Activated naive CD4-positive, alpha-beta T cell treated with anti-CD3 and anti-CD28 coated beads, Interleukin-2, amount 50 U/mL, for 24 hours (primary cell): ENCODE results near the gene RRH.
"Not testable (repeated sequence)": the region's sequence is repeated elsewhere in the genome, so short reads cannot be mapped to it uniquely, and the experiment has no call there.

ENCODE experiments used
- H3K27ac Mint-ChIP-seq: one replicate; pipeline ENCODE4 v1.8.0; 2021; ENCODE audit warnings: mild to moderate bottlenecking, mixed read lengths
- H3K27me3 Mint-ChIP-seq: one replicate; pipeline ENCODE4 v1.8.0; 2021; ENCODE audit warnings: mixed read lengths
- H3K36me3 Mint-ChIP-seq: one replicate; pipeline ENCODE4 v1.8.0; 2021; ENCODE audit warnings: mixed read lengths
- H3K4me1 Mint-ChIP-seq: one replicate; pipeline ENCODE4 v1.8.0; 2021; ENCODE audit warnings: mixed read lengths
- H3K4me3 Mint-ChIP-seq: one replicate; pipeline ENCODE4 v1.8.0; 2021; ENCODE audit warnings: mild to moderate bottlenecking, mixed read lengths
- H3K9me3 Mint-ChIP-seq: one replicate; pipeline ENCODE4 v1.8.0; 2021; ENCODE audit warnings: mixed read lengths

Gene RRH, protein sequence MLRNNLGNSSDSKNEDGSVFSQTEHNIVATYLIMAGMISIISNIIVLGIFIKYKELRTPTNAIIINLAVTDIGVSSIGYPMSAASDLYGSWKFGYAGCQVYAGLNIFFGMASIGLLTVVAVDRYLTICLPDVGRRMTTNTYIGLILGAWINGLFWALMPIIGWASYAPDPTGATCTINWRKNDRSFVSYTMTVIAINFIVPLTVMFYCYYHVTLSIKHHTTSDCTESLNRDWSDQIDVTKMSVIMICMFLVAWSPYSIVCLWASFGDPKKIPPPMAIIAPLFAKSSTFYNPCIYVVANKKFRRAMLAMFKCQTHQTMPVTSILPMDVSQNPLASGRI

DNA sequence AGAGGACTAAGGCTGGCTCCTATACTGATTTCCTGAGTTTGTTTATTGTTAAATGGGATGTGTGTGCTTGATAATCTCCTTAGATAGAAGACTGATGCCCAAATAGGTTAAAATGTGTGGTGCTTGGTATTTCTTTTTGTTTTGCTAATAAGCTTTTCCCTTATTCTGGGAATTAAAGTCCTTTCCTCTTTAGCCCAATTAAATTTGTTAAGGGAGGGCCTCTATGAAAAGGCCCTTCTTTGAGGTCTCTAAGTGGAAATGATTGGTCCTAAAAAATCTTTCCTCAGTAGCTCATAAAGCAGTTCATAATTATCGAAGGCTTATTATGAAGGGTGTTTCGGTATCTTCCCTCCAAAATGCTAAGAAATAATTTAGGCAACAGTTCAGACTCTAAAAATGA lies at the start of gene RRH:
TSS of gene RRH (plus strand) at position 301 of the 400 bp plus-strand sequence. CDS start at position 357, 56 bp downstream.
- Mint-ChIP-seq H3K27me3 (no peaks in the 10 kb centered on the region), H3K27ac (no peak within 1 kb of the TSS), H3K4me1 (no peaks in the 10 kb centered on the region), H3K4me3 (no peak within 1 kb of the TSS), H3K36me3 (peaks cover 6% of the 10 kb centered on the region), H3K9me3 (no peaks in the 10 kb centered on the region)

DNA sequence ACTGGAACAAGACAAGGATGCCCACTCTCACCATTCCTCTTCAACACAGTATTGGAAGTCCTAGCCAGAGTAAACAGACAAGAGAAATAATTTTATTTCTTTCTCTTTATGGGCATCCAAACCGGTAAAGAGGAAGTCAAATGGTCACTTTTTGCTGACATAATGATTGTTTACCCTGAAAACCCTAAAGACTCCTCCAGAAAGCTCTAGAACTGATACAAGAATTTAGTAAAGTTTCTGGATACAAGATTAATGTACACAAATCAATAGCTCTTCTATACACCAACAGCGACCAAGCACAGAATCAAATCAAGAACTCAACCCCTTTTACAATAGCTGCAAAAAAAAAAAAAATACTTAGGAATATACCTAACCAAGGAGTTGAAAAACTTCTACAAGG lies 45.7 kb upstream of the RRH start:
- not testable (repeated sequence) for H3K27me3 Mint-ChIP-seq, H3K4me3 Mint-ChIP-seq, H3K9me3 Mint-ChIP-seq, H3K4me1 Mint-ChIP-seq, H3K27ac Mint-ChIP-seq, H3K36me3 Mint-ChIP-seq

DNA sequence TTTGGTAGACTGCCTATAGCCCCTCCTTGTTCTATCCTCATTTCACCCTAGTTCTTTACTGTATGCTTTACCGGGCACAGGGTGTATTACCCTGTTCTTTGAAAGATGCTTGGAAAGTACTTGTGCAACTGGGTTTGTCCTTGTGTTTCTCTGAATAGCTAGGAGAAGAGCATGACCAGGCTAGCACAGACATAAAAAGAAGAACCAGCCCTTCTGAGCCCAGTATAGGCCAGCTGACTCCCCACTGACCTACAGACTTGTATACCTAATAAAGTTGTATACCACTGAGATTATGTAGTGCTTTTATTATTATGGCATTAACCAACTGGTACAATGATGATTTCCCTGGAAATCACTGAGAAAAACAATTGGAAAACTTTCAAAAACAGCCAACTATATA lies 40.9 kb upstream of the RRH start:
- no peak overlapping the region for H3K4me3 Mint-ChIP-seq
- no peaks in the 10 kb centered on the region for H3K36me3 Mint-ChIP-seq
- H3K4me1 Mint-ChIP-seq: no peaks in the 10 kb centered on the region
- H3K27me3 Mint-ChIP-seq: no peaks in the 10 kb centered on the region
- no peak overlapping the region for H3K27ac Mint-ChIP-seq
- H3K9me3 Mint-ChIP-seq: no peaks in the 10 kb centered on the region

DNA sequence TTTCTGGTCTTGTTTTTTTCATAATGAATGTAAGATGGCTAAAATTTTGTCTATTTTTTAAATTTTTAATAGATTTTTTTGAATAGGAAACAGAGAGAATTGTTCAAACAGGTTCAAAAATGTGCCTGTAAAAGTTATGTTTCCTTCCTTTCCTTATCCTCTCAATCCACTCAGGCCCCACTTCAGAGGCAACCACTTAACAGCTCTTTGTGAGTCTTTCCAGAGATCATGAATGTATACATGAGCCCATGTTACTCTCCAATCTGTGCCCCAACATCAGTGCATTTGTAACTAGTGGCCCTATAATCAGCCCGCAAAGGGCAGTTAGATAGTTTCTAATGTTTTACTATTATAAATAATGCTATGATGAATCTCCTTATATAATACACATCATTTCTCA lies 40.0 kb upstream of the RRH start:
- Mint-ChIP-seq H3K27ac (no peak overlapping the region), H3K4me1 (no peaks in the 10 kb centered on the region), H3K4me3 (no peak overlapping the region), H3K36me3 (no peaks in the 10 kb centered on the region), H3K9me3 (no peaks in the 10 kb centered on the region), H3K27me3 (no peaks in the 10 kb centered on the region)

DNA sequence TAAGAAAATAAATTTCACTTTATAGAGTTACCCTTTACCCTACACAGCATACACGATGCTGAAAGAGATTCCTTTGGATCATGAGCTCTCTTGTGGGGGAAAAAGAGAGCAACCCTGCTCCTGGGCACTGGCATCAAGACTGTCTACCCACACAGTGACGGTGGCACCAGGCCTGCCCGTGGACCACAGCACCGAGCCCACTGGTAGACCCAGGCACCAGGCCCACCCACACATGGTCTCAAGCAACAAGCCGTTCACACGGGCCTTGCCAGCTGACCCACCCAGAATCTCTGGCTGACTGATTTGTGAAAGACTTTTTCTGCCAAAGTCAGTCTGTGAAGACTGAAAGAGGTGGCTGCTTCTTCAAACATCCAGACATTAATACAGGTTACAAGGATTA lies 32.7 kb upstream of the RRH start:
- H3K36me3 Mint-ChIP-seq: peaks cover 7% of the 10 kb centered on the region
- no peak overlapping the region for H3K4me3 Mint-ChIP-seq
- H3K9me3 Mint-ChIP-seq: peaks cover 12% of the 10 kb centered on the region

DNA sequence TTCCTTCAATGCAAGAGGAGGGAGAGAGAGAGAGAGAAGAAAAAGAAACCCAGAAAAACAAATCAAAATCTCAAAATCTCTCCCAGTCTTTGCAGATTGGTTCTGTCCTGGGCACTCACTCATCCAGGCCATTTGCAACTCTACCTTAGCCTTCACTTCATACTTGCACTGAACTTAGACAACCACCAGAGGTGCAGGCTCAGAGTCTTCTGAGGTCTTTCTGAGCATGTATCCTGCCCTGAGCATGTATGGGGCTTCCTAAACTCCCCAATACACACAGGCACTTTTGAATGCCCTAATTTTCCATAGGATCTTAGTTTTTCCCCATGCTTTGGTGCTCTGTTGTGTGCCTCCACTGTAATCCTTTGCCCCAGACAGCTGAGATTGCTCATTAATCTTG lies 28.9 kb upstream of the RRH start:
- no peak overlapping the region for H3K4me3 Mint-ChIP-seq
- peaks cover 3% of the 10 kb centered on the region for H3K27me3 Mint-ChIP-seq
- peaks cover 7% of the 10 kb centered on the region for H3K36me3 Mint-ChIP-seq
- H3K27ac Mint-ChIP-seq: no peak overlapping the region
- H3K9me3 Mint-ChIP-seq: peaks cover 12% of the 10 kb centered on the region
- H3K4me1 Mint-ChIP-seq: no peaks in the 10 kb centered on the region

More for the DNA sequence above, 32.7 kb upstream of the RRH start:
- Mint-ChIP-seq H3K27ac (no peak overlapping the region), H3K27me3 (peaks cover 3% of the 10 kb centered on the region), H3K4me1 (no peaks in the 10 kb centered on the region)

DNA sequence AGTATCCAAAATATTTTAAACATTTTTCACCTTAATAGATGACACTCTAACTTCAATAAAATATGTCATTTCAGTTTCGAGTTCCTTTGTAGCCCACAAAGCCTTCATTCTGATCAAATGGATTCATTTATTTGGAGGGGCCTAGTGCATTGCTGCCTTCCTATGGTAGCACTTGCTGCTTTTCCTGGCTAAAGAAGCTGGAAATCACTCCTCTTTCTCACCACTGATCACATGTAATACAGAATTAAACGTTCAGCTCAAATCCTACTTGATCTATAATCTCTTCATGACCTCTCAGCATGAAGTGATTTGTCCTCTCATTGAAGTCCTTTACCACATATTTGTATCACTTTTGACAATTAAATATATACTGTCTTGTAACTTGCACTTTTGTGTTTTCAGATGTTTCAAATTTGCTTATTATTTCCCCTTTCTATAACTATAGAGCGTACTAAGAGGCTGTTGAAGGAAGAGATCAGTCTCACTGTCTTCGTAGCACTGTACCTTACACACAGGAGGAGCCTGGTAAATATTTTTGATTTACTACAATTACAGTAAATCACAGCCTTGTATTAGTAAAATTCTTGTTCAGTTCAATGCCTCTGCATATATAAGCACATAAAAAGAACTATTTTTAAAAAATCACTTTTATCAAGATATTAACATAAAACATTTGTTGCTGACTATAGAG lies 26.5 kb upstream of the RRH start:
- Mint-ChIP-seq H3K4me1 (no peaks in the 10 kb centered on the region), H3K4me3 (no peak overlapping the region), H3K36me3 (no peaks in the 10 kb centered on the region), H3K27me3 (peaks cover 3% of the 10 kb centered on the region), H3K27ac (no peak overlapping the region), H3K9me3 (no peaks in the 10 kb centered on the region)

DNA sequence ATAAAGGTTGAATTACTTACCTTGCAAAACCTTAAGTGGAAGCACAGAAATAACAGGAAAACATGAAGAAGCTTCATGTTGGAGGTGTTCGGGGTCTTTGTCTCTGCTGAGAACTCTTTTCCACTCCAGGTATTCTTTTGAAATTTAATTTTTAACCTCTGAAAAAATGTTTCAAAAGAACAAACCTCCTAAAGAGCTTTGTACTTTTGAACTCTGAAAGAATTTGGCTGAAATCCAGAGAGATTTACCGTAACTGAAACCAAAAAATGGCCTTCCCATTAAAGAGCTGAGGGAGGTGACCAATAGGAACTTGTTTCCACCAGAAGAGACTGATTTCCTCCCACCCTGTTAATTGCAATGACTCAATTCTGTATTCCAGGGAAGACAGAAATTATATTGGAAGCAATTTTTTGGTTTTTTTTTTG lies 25.9 kb upstream of the RRH start, which contains the start of gene CFI:
TSS of gene CFI (minus strand) at position 105 of the 425 bp plus-strand sequence. CDS start at position 77, 28 bp downstream.
- Mint-ChIP-seq H3K9me3 (no peaks in the 10 kb centered on the region), H3K4me1 (no peaks in the 10 kb centered on the region), H3K36me3 (no peaks in the 10 kb centered on the region), H3K4me3 (no peak within 1 kb of the TSS), H3K27me3 (peaks cover 3% of the 10 kb centered on the region), H3K27ac (no peak within 1 kb of the TSS)

DNA sequence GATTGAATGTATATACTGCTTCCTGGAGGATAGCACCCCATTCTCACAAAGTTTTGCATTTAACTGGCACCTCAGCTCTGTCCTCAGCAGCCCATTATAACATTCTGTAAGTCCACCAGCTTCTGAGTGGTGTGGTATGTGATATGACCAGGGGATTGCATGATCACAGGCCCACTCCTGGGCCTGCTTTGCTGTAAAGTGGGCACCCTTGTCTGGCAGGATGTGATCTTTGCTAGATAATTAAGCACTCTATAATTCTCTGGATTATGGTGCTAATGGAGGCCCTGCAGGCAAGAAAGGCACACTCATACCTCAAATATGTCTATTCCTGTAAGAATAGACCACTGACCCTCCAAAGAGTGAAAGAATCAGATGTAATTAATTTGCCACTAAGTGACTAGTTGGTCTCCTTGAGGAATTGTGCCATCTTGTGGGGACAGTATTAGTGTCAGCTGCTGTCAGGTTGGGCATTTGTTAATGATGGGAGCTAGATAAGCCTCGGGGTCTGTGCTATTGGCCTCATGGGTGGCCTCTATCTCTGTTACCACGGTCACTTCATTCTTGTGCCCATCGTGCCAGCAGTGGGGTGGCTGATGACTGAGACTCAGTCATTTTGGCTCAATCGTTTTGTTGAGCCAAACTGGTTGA lies 23.7 kb upstream of the RRH start:
- Mint-ChIP-seq H3K9me3 (no peaks in the 10 kb centered on the region), H3K27ac (no peak overlapping the region), H3K27me3 (peaks cover 7% of the 10 kb centered on the region), H3K36me3 (no peaks in the 10 kb centered on the region), H3K4me1 (no peaks in the 10 kb centered on the region), H3K4me3 (no peak overlapping the region)

DNA sequence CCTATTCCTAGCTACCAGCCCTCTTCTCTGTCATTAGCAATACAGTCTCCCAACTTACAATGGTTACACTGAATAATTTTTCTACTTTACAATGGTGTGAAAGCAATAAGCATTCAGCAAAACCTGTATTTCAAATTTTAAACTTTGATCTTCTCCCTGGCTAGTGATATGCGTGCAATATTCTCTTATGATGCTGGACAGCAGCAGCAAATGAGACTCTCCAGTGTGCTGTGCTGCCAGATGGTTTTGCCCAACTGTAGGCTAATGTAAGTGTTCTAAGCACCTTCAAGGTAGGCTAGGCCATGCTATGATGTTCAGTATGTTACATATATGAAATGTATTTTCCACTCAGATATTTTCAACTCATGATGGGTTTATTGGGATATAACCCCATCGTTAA lies 18.1 kb upstream of the RRH start:
- Mint-ChIP-seq H3K4me1 (peaks cover 2% of the 10 kb centered on the region), H3K9me3 (no peaks in the 10 kb centered on the region), H3K4me3 (no peak overlapping the region), H3K36me3 (no peaks in the 10 kb centered on the region), H3K27ac (no peak overlapping the region), H3K27me3 (peaks cover 7% of the 10 kb centered on the region)

DNA sequence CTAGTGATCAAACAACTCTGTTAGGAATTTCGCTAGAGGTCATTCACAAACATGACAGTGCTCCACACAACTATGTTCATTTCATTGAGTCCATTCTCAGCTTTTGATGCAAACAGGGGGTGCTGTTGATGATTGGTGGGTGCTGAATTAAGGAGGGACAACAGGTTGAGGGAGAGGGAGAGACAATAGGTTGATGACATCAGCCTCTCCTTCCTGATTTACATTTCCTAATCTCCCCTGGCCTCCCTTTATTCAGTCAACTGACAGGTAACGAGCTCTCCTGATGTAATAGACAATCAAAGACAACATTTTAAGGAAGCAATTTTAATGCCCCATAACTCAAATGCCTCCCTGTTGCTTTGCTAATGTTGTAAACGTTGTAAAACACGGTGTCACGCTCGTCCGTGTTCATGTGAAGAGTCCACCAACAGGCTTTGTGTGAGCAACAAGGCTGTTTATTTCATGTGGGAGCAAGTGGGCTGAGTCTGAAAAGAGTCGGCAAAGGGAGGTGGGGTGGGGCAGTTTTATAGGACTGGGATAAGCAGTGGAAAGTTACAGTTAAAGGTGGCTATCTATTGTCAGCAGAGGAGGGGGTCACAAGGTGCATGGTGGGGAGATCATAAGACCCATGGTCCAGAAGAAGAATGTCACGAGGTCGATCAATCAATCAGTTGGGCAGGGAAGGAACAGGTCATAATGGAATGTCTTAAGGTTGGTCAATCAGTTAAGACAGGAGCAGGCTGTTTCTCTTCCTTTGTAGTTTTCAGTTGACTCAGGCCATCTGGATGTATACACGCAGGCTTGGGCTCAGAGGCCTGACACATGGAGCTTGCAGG lies 17.0 kb upstream of the RRH start:
- Mint-ChIP-seq H3K9me3 (no peaks in the 10 kb centered on the region), H3K4me3 (no peak overlapping the region), H3K36me3 (peaks cover 4% of the 10 kb centered on the region), H3K4me1 (peaks cover 6% of the 10 kb centered on the region), H3K27ac (no peak overlapping the region), H3K27me3 (peaks cover 5% of the 10 kb centered on the region)

DNA sequence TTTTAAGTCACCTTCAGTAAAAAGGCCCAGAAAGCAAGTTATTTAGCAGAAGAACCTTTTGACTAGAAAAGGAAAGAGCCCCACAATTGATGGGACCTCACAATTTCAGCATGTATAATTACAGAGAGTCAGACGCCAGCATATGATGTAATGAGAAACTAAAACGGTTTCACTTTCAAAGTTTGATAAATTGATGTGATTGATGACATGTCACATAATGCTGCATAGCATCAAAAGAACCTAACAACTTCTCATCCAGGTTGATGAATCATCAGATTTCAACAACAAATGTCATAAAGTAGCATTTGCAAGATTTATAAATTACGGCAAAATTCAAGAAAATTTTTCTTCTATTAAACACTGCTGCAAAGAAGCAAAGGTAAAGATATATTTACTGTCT lies 16.1 kb upstream of the RRH start:
- no peaks in the 10 kb centered on the region for H3K9me3 Mint-ChIP-seq
- H3K27me3 Mint-ChIP-seq: peaks cover 4% of the 10 kb centered on the region
- no peak overlapping the region for H3K27ac Mint-ChIP-seq
- H3K36me3 Mint-ChIP-seq: peaks cover 9% of the 10 kb centered on the region
- H3K4me1 Mint-ChIP-seq: peaks cover 16% of the 10 kb centered on the region
- H3K4me3 Mint-ChIP-seq: no peak overlapping the region

DNA sequence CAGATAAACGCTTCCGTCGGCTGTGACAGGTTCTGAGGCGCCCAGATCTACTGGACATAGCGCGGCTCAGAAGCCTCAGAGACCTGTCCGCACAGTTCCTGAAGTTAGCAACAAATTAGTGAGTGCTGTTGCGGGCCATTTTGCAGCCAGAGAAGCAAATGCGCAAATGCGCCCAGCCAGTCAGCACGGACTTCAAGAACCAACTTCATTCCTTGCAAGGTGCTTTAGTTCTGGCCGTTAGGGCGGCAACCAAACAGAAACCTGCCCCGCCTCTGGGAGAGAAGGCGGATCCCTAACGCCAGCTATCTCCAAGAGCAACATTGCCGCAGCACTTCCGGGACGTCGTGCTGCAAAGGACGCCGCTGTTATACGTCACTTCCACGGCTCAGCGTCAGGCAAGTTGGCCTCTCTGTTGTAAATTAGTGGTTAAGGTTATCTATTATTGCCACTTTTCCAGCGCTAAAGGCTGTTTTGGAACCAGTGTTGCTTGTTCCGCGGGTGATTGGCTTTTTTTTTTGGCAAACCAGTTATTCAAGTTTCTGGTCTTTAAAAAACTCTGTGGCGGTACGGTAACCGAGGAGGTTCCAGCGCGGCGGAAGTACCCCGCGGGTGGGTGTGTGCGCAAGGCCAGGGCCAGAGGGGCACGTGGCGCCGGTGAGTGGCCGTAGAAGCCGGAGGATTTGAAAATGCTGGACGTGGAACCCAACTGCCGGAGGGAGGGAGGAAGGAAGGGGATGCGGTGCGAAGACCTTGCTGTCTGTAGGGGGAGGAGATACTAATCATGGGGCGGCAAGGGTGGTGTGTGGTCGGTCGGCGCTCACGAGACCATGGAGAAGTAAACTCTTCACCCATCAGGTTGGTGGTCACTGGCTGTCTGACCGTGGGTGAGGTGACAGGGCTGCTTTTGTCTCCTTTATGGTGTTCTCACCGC lies 12.4 kb upstream of the RRH start, which contains the start of gene GAR1:
TSS of gene GAR1 (plus strand) at position 612 of the 931 bp plus-strand sequence. CDS start 403 bp downstream, outside the sequence.
- peaks cover 30% of the 10 kb centered on the region for H3K36me3 Mint-ChIP-seq

DNA sequence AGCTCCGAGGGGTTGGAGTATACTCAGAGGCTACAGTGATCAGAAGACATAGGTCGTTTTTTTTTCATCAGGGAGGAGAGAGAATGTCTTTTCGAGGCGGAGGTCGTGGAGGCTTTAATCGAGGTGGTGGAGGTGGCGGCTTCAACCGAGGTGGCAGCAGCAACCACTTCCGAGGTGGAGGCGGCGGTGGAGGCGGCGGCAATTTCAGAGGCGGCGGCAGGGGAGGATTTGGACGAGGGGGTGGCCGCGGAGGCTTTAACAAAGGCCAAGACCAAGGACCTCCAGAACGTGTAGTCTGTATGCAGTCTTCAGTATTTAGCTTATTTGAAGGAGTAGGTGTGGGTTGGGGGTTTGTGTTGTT lies 11.7 kb upstream of the RRH start:
- Mint-ChIP-seq H3K27ac (peak overlapping the region; percentile 97), H3K4me1 (peaks cover 49% of the 10 kb centered on the region), H3K9me3 (no peaks in the 10 kb centered on the region), H3K4me3 (peak overlapping the region; percentile 94), H3K36me3 (peaks cover 34% of the 10 kb centered on the region), H3K27me3 (no peaks in the 10 kb centered on the region)

More for the DNA sequence above, 12.4 kb upstream of the RRH start, which contains the start of gene GAR1:
- Mint-ChIP-seq H3K4me3 (peak within 1 kb of the TSS; percentile 94), H3K27me3 (no peaks in the 10 kb centered on the region), H3K4me1 (peaks cover 43% of the 10 kb centered on the region), H3K27ac (peak within 1 kb of the TSS; percentile 97), H3K9me3 (no peaks in the 10 kb centered on the region)
